NCI-H2171 treated with DMSO at 0.1 percent for 48 hours (cell line): ENCODE data around the gene ARMH1.
"Not testable (repeated sequence)": the region's sequence is repeated elsewhere in the genome, so short reads cannot be mapped to it uniquely, and the experiment has no call there.

Source experiments
- DNase-seq: peaks from one replicate; lab custom pipeline; 2025; lab: John Stamatoyannopoulos, UW

Gene ARMH1

GRCh38 chr1:44723064-44723463 lies 48.5 kb downstream of the ARMH1 start:
- no peak for DNase-seq

- DNase-seq, result no peak
Observed at GRCh38 chr1:44723496-44724295, 49.2 kb downstream of the ARMH1 start.

DNA sequence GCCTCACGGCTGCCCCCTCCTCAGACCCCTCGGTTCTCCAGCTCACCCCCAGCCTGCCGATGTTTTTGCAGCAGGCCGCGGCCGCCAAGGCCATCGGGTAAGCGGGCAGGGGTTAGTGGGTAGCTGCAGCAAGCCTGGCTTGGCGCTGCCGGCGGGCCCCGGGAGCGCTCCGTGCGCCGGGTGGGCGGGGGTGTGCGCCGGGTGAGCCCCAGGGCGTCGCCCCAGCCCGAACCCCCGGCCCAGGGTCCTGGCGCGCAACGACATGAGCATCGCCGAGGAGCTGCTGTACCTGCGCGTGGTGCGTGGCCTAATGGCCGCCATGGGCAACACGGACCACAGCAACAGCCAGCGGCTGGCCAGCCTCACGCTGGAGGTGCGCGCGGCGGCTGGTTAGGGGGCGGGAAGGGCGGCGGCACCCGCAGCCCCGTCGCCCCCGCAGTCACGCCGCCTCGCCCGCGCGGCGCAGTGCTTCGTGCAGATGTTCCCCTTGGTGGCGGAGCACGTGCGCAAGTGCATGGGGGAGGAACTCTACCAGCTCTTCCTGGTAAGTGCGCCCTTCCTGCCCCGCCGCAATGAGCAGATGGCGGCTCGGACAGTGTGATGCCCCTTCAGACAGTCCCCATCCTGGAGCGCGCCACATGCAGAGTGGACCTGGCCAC lies 49.9 kb downstream of the ARMH1 start:
- DNase-seq, result no peak

DNA sequence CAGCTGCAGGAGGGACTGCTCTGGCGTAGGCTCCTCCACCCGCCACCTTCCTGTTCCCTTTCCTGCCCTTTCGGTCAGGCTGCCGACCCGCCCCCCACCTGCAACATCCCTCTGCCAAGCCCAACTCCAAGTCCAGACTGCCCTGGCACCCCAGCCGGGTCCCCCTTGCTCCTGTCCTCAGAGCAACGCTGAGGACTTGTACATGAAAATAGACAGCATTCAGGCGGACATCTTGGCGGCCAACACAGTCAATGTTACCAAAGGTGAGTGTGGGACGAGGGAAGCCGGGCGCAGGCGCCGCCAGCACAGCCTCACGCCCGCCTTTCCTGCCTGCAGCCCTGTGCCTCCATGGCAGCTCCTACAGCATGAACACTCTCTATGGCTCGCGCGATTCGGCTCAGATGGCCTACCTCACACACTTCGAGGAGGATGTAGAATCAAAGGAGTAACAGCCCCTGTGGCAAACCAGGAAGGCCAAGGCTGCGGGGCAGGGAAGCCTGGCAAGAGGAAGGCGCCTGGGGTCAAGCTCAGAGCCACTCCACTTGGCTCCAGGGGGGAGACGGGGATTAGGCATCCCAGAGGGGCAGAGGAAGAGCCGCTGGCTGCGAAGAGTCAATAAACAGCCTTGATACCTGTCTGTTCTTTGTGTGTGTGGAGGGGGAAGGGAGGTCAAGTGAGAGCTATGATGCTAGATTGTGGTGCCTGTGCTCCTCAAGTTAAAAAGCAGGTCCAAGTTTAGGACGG lies 50.6 kb downstream of the ARMH1 start:
- DNase-seq, result no peak

DNA sequence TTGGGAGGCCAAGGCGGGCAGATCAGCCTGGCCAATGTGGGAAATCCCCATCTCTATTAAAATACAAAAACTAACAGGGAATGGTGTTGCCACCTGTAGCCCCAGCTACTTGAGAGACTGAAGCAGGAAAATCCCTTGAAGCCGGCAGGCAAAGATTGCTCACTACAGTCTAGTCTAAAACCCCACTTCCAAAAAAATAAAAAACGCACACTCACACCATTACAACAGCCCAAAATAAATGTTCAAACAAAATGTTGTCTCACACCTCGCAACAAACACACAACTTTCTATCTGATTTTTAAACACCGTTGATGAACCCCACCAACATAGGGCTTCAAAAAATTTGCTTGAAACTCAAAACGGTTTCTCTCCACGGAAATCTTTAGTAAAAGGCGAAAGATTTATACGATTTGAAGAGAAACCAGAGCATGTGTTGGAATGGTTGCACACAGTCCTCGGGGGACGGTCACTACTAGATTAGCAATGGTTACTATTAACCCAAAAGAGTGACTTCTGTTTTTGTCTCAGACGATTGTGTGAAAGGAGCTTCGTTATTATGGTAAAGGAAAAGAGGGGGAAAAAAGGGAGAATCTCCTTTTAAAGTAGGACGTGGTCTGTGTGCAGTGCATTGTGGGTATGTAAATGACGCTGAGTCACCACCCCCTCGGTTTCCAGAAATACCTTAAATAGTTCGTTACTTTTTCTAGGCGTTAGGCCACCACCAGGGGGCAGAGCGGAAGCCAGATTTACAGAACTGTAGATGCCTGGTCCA lies 56.4 kb downstream of the ARMH1 start, which contains the start of gene RNU5D-1:
TSS of gene RNU5D-1 (minus strand) at position 430 of the 772 bp plus-strand sequence.
- peak; percentile 99 for DNase-seq

DNA sequence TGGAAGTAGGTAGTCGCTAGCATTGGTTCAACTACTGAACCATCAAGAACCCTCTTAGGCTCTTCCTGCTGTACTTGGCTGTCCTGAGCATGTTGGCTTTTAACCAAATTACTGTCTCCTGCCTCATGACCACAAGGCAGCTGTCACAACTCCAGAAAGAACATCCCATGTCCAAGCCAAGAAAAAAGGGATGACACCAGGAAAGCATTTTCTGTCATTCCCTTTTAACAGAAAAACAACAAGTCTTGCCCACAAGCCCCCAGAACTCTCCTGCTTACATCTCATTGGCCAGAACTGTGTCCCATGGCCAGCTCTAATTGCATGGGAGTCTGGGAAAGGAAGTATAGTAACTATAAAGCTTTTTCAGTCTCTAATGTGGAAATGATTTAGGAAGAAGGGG lies 58.9 kb downstream of the ARMH1 start:
- DNase-seq, result peak; percentile 20

DNA sequence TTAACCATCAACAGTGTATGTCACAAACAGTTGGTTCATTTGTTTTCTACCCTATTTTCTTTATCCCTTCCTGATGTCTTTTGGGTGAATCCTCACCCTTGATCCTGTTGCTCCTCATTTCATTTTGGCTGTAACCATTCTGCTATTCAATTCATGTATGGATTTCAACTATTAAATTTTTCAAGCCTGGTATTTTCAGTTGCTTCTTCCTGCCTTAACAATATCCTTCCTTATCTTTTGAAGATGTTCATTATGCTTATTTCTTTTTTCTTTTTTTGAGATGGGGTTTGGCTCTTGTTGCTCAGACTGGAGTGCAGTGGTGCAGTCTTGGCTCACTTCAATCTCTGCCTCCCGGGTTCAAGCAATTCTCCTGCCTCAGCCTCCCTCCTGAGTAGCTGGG lies 59.3 kb downstream of the ARMH1 start:
- DNase-seq, result no peak

DNA sequence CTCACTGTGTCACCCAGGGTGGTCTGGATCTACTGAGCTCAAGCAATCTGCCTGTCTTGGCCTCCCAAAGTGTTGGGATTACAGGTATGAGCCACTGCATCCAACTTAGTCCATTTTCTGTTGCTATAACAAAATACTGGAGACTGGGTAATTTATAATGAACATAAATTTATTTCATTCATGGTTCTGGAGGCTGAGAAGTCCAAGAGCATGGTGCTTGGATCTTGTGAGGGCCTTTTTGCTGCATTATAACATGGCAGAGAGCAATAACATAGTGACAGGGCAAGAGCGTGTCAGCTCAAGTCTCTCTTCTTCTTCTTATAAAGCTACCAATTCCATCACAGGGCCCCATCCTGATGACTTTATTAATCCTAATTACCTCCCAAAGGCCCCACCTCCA lies 61.5 kb downstream of the ARMH1 start:
- no peak for DNase-seq

DNA sequence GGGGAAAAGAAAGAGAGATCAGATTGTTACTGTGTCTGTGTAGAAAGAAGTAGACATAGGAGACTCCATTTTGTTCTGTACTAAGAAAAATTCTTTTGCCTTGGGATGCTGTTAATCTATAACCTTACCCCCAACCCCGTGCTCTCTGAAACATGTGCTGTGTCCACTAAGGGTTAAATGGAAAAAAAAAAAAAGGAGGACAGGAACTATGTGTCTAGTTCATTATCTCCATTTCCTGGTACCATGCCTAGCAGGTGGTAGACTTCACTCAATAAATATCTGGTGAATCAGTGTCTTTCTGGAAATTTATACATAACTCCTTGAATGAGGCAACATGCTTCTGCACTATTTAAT lies 64.4 kb downstream of the ARMH1 start:
- DNase-seq, result not testable (repeated sequence)

GRCh38 chr1:44739307-44740178 lies 65.0 kb downstream of the ARMH1 start, which contains the start of gene KIF2C:
Gene KIF2C (plus strand): TSS chr1:44739837. CDS start chr1:44739933, 96 bp downstream.
- DNase-seq, result peak; percentile 98

DNA sequence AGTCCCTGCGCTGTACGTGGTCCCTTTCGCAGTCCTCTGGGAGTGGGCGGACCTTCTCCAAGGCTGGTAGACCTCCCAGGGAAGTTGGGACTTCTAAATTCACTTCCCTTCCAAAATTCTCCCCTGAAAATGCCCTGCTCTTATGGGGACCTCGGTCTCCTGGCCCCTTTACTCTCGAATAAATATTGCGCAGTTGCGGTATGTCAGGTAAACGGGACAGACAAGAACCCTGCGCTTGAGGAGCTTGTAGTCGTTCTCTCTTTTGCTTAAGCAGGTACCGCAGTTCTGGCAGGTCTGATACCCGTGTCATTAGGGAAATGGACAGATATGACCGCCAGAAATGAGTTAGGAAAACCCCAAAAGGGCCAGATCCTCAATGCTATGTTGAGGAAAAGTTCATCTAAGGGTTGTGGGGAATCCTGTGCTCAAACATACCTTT lies 65.7 kb downstream of the ARMH1 start:
- DNase-seq, result no peak

DNA sequence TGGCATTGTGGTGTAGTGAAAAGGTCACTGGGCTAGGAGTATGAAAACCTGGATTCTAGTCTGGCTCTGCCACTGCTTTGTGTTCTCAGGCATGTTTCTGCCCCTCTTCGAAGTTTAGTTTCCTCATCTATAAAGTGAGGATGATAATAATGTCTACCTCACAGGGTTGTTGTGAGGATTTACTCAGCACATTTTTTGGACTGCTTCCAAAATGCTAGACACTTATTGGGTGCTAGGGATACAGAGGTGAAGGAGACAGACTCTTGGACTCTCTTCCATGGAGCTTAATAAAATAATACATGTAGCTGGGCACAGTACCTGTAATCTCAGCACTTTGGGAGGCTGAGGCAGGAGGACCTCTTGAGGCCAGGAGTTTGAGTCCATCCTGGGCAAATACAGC lies 68.7 kb downstream of the ARMH1 start:
- no peak for DNase-seq

- DNase-seq, result no peak
Observed at GRCh38 chr1:44747878-44748277, 73.4 kb downstream of the ARMH1 start.

GRCh38 chr1:44757420-44757819 lies 82.9 kb downstream of the ARMH1 start:
- no peak for DNase-seq

DNA sequence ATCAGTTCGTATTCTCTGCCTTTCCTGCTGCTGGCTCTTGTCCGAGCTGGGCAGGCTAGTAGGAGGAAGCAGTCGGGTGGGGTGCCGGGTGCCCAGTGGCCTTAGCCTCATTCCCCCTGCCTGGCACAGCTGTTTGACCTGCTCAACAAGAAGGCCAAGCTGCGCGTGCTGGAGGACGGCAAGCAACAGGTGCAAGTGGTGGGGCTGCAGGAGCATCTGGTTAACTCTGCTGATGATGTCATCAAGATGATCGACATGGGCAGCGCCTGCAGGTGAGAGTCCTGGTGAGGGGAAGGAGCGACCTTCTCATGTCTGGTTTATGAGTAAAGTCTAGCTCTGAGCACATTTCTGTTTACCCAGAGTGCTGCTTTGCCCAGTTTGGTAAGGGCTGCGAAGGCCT lies 84.6 kb downstream of the ARMH1 start:
- DNase-seq, result no peak

DNA sequence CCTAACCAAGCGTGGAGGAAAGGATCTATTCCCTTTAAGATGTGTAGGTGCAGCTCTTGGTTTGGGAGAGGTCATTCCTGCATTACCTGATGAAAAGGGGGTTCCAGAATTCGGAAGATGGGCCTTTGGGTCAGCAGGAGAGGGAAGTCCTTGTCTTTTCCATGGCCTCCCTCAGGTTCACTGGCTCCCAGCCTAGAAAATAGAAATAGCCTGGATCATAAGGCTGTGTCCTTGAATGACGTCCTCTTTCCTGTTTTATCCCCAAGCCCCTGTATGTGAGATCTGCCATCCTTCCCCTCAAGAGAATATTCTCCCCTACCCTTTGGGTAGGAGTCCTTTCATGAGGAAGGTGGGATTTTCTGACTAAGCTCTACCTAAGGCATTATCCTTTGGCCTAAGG lies 86.4 kb downstream of the ARMH1 start:
- DNase-seq, result no peak

DNA sequence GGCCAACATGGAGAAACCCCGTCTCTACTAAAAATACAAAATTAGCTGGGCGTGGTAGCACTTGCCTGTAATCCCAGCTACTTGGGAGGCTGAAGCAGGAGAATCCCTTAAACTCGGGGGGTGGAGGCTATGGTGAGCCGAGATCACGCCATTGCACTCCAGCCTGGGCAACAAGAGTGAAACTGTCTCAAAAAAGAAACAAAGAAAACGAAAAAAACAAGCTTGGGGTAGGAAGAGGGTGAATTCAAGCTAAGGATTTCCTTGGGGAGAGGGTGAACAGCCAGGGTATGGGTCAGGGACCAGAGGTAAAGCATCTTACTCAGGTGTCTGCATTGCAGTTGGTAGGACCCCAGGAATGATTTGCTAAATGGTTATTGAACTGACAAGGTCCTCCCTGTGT lies 91.9 kb downstream of the ARMH1 start:
- not testable (repeated sequence) for DNase-seq
